A549 (cell line): ENCODE data around the gene AUTS2.

Experiments used
- GATA3 ChIP-seq: IDR thresholded peaks from 2 replicates; pipeline ENCODE4 v1.6.1; 2012; ENCODE audit warnings: borderline replicate concordance
- KDM5A ChIP-seq: fragments of 200-600 bp; sonication (generic); IDR thresholded peaks from 2 replicates; pipeline ENCODE4 v1.6.1; 2016; ENCODE audit warnings: antibody characterized with exemption, mild to moderate bottlenecking
- MAZ ChIP-seq: fragments of 150-350 bp; IDR thresholded peaks from 2 replicates; pipeline ENCODE4 v1.6.1; 2014; ENCODE audit warnings: antibody characterized with exemption, low read depth, low read length, borderline replicate concordance
- POLR2A ChIP-seq: IDR thresholded peaks from 2 replicates; pipeline ENCODE4 v1.6.1; 2012; ENCODE audit warnings: mild to moderate bottlenecking, low read length
- POLR2AphosphoS2 ChIP-seq: conservative IDR thresholded peaks from 2 replicates; pipeline ENCODE4 v1.6.1; 2012; ENCODE audit warnings: low read length, improper control_type of control experiment, inconsistent platforms
- RCOR1 ChIP-seq: fragments of 150-350 bp; IDR thresholded peaks from 2 replicates; pipeline ENCODE4 v1.6.1; 2014; ENCODE audit warnings: antibody characterized with exemption, low read length, low read depth
- TF ChIP-seq, protein P1 (sequence below): fragments of >200 bp; sonication (Bioruptor Twin); formaldehyde crosslinking; IDR thresholded peaks from 3 replicates; pipeline ENCODE4 v1.5.1; 2016
- TF ChIP-seq, protein P2 (sequence below): fragments of >200 bp; sonication (Bioruptor Twin); formaldehyde crosslinking; IDR thresholded peaks from 2 replicates; pipeline ENCODE4 v1.6.1; 2016

DNA sequence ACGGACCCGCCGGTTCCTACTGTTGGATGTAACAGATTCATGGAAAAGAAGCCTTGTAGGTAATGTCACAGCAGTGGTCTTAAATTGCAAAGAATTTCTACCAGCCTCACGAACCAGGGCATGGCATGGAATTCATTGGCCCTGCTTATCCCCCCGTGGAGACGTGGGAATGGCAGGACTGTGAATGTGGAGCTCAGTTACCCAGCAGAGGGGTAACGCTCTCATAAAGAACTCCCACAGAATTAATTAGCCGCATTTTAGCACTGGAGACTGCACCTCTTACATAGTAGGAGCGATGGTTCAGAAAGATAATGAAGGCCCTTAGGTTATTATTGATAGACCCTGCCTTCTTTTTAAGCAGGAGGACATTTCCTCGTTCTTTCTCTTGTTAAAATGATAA, 715.4 kb downstream of the AUTS2 start:
- TF ChIP-seq POLR2A (no peak), POLR2AphosphoS2 (no peak), GATA3 (no peak), RCOR1 (no peak), MAZ (no peak), KDM5A (no peak)
- TF ChIP-seq, protein P1, sequence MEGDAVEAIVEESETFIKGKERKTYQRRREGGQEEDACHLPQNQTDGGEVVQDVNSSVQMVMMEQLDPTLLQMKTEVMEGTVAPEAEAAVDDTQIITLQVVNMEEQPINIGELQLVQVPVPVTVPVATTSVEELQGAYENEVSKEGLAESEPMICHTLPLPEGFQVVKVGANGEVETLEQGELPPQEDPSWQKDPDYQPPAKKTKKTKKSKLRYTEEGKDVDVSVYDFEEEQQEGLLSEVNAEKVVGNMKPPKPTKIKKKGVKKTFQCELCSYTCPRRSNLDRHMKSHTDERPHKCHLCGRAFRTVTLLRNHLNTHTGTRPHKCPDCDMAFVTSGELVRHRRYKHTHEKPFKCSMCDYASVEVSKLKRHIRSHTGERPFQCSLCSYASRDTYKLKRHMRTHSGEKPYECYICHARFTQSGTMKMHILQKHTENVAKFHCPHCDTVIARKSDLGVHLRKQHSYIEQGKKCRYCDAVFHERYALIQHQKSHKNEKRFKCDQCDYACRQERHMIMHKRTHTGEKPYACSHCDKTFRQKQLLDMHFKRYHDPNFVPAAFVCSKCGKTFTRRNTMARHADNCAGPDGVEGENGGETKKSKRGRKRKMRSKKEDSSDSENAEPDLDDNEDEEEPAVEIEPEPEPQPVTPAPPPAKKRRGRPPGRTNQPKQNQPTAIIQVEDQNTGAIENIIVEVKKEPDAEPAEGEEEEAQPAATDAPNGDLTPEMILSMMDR: no peak
- TF ChIP-seq, protein P2, sequence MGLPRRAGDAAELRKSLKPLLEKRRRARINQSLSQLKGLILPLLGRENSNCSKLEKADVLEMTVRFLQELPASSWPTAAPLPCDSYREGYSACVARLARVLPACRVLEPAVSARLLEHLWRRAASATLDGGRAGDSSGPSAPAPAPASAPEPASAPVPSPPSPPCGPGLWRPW: no peak
